ENCODE measurements around the gene ARRDC1.

- TF ChIP-seq, protein P1, sequence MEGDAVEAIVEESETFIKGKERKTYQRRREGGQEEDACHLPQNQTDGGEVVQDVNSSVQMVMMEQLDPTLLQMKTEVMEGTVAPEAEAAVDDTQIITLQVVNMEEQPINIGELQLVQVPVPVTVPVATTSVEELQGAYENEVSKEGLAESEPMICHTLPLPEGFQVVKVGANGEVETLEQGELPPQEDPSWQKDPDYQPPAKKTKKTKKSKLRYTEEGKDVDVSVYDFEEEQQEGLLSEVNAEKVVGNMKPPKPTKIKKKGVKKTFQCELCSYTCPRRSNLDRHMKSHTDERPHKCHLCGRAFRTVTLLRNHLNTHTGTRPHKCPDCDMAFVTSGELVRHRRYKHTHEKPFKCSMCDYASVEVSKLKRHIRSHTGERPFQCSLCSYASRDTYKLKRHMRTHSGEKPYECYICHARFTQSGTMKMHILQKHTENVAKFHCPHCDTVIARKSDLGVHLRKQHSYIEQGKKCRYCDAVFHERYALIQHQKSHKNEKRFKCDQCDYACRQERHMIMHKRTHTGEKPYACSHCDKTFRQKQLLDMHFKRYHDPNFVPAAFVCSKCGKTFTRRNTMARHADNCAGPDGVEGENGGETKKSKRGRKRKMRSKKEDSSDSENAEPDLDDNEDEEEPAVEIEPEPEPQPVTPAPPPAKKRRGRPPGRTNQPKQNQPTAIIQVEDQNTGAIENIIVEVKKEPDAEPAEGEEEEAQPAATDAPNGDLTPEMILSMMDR (conservative IDR thresholded peaks at IDR 0.05; ENCODE audit: low read depth, low read length), result no peak
- TF ChIP-seq EZH2 (IDR thresholded peaks at IDR 0.05; ENCODE audit: low read length, unreplicated experiment), result no peak
Observed at GRCh38 chr9:137649553-137649952, 44.1 kb downstream of the ARRDC1 start.
